Esophagus muscularis mucosa (tissue), 4 donors: Measurements from ENCODE around the gene TLE2.

Experiments
- CTCF ChIP-seq, 3 experiments: fragments of 200-600 bp in 2 of 3; fragments of 450-650 bp in 1 of 3; sonication (generic) in 2 of 3; IDR thresholded peaks; one replicate each; pipeline ENCODE4 v1.5.1; 2017 to 2019; ENCODE audit warnings: antibody characterized with exemption in 3 of 3, mild to moderate bottlenecking in 2 of 3, moderate library complexity in 1 of 3
- EP300 ChIP-seq: sonication (generic); formaldehyde crosslinking; IDR thresholded peaks from one replicate; pipeline ENCODE4 v1.6.1; 2017; ENCODE audit warnings: antibody characterized with exemption
- POLR2A ChIP-seq: fragments of 450-650 bp; IDR thresholded peaks from one replicate; pipeline ENCODE4 v1.6.1; 2017; ENCODE audit warnings: antibody characterized with exemption, moderate library complexity, mild to moderate bottlenecking, low read depth

DNA sequence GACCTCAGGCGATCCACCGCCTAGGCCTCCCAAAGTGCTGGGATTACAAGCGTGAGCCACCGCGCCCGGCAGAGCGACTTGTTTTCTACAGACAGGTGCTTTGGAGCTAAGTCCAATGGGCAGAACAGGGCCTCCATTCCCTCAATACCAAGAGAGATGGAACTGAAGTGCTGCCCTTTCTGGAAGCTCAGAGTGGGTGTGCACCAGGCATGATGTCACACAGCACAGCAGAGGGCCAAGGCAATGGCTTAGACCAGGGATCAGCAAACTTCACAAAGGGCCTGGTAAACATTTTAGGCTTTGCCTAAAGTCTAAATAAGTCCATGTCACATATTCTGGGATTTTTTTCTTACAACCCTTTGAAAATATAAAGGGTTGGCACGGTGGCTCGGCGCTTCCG, 30.4 kb downstream of the TLE2 start:
- TF ChIP-seq EP300 = no peak
- no peak for TF ChIP-seq CTCF (IDR thresholded peaks at IDR 0.05)
- no peak for TF ChIP-seq POLR2A
